ENCODE data around the gene STPG4.
"Not testable (repeated sequence)": the region's sequence is repeated elsewhere in the genome, so short reads cannot be mapped to it uniquely, and the experiment has no call there.

The STPG4 gene, protein sequence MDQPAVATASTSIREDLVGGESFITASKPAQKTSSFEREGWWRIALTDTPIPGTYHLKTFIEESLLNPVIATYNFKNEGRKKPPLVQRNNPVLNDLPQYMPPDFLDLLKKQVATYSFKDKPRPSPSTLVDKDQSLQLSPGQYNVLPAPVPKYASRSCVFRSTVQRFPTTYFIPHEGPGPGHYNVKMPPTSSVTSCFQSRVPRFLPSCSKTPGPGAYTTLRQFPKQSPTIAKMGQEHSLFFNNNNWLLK

GRCh38 chr2:47155091-47155876, at the start of gene STPG4:
STPG4 (minus strand) TSS chr2:47155308; CDS start chr2:47155251, 57 bp downstream.
- no peak for FAIRE-seq
- DNase-seq (ENCODE audit: low spot score): no peak

GRCh38 chr2:47204691-47205090, 49.6 kb upstream of the STPG4 start:
- DNase-seq (ENCODE audit: low spot score) (no peak), FAIRE-seq (no peak)

DNA sequence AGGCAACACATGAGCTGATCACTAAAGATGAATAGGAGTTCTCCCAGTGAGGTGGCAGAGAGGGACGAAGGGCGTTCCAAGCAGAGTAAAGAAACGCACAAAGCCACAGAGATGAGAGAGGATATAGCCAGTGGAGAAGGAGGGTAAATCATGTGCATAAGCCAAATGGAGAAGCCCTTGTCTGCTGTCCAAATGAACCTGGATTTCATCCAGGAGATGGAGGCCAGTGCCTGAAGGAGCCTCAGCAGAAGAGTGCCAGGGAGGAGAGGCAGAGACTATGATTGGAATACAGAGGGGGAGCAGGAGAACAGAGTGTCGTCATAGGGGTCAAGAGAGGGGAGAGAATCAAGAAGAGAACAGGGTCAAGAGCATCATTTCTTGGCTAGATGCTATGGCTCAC, 48.9 kb upstream of the STPG4 start:
- DNase-seq (ENCODE audit: low spot score): no peak
- FAIRE-seq: no peak

GRCh38 chr2:47201224-47201623, 46.1 kb upstream of the STPG4 start:
- DNase-seq (ENCODE audit: low spot score) (no peak), FAIRE-seq (no peak)

GRCh38 chr2:47198985-47199451, 43.9 kb upstream of the STPG4 start:
- DNase-seq (ENCODE audit: low spot score) (peak; percentile 91), FAIRE-seq (peak; percentile 87)

GRCh38 chr2:47196499-47196898, 41.4 kb upstream of the STPG4 start:
- FAIRE-seq (no peak), DNase-seq (ENCODE audit: low spot score) (no peak)

DNA sequence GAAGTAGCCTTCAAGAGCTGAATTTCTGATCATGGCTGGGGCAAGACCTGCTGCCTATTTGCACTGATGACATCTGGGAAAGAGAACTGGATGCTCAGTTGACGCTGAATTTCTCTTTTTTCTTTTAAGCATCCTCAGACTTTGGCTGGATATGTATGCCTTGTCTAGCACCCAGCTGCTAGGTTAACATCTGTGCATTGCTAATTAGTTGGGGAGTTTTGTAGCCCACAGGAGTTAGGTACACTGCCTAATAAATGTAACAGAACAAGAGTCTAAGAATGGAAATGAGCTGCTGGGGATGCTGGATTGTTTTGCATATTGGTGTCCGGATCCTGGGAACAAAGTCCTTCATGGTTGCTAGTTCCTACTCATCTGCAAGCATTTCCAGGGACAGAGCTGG, 40.9 kb upstream of the STPG4 start:
- no peak for DNase-seq (ENCODE audit: low spot score)
- no peak for FAIRE-seq

- FAIRE-seq: no peak
- DNase-seq (ENCODE audit: low spot score): peak; percentile 57
Observed at GRCh38 chr2:47195148-47195547, 40.0 kb upstream of the STPG4 start.

GRCh38 chr2:47194410-47194809, 39.3 kb upstream of the STPG4 start:
- no peak for FAIRE-seq
- DNase-seq (ENCODE audit: low spot score): no peak

GRCh38 chr2:47193607-47194006, 38.5 kb upstream of the STPG4 start:
- no peak for DNase-seq (ENCODE audit: low spot score)
- no peak for FAIRE-seq

DNA sequence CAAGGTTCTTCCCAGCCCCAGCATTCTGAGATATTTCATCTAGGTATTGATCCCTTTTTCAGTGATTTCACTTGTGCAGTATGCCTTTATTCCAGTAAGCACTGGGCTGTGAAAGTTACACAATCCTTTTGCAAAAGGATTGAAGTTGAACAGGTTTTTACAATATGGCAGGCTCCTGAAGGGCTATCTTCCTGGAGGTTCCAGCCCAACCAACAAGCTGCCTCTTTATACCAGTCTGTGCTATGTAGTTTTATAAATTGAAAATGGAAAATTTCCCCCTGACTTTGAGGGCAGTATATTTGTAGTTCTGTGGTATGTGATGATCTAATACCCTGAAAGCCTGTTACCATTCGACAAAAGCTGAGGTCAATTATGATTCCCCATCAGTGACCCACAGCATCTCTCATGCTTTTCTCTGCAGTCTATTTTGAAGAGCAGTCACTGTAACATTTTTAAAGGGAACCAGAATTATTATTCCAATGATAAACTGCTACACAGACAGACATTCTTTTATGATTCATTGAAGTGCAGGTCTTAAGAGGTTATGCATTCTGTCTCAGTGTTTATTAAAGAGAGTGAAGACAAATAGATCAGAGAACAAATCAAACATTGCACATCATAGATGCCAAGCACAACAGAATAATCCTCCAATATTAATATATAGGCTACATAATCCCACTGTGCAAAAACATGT, 35.2 kb upstream of the STPG4 start:
- DNase-seq (ENCODE audit: low spot score) (no peak), FAIRE-seq (no peak)

DNA sequence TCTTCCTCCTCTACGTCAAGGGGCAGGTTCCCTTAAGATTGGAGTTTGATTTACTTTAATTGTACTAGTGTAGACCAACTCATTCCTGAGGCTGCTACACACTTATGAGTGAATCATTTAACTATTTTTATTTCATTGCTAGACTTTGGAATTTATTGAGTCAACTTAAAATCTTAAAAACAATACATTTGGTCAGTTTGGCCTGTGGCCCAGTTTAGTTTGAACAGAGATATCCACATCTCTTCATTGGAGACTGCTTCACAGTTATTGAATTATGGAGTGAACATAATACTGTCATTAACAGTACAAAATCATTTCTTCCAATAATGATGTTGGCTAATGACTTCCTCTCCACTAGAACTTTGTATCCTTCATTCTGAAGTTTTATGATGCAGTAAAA, 34.5 kb upstream of the STPG4 start:
- FAIRE-seq: no peak

DNA sequence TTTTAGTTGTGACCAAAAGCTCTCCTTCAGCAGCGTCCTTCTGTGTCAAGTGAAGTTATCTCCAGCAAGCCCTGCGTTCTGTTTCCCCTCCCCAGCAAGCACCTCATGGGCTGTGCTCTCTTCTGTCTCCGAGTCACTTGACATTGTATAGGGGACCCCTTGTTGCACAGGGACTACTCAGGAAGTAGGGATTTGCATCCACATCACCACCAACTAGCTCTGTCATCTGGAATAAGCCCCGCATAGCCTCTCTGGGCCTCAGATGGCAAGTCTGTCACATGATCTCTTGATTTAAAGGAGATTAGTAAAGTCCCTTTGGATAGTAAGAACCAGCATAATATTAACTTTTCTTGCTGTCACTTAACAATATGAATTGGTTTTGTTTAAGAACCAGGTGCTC, 32.0 kb upstream of the STPG4 start:
- DNase-seq (ENCODE audit: low spot score) (no peak), FAIRE-seq (no peak)

More for the DNA sequence above, 34.5 kb upstream of the STPG4 start:
- peak; percentile 66 for DNase-seq (ENCODE audit: low spot score)

GRCh38 chr2:47186351-47186750, 31.2 kb upstream of the STPG4 start:
- DNase-seq (ENCODE audit: low spot score) (no peak), FAIRE-seq (no peak)

DNA sequence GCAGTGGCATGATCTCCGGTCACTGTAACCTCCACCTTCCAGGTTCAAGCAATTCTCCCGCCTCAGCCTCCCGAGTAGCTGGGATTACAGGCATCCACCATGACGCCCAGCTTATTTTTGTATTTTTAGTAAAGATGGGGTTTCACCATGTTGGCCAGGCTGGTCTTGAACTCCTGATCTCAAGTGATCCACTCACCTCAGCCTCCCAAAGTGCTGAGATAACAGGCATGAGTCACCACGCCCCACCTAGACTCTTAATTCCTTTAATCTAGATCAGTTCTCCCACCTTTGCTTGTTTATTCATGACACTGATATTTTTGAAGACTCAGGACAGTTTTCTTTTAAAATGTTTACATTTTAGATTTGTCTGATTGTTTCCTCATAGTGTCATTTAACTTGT, 30.0 kb upstream of the STPG4 start:
- DNase-seq (ENCODE audit: low spot score); FAIRE-seq: not testable (repeated sequence)

DNA sequence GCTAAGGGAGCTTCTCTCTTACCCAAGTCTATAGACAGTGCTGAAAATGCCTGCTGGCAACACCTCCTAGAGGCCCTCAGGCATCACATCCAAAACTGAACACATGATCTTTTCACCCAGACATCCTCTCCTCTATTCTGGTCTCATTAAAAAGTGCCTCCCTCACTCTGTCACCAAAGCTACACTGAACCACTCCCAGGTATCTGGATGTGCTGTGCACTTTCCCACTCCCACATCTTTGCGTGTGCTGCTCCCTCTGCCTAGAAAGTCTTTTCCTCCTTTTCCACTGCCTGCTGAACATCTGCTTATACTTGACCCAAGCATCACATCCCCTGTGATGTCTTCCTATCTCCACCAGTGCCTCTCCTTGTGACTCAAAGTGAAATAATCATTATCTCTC, 26.1 kb upstream of the STPG4 start:
- DNase-seq (ENCODE audit: low spot score): no peak
- FAIRE-seq: no peak

GRCh38 chr2:47180531-47180930, 25.4 kb upstream of the STPG4 start:
- DNase-seq (ENCODE audit: low spot score): no peak
- FAIRE-seq: no peak

- no peak for DNase-seq (ENCODE audit: low spot score)
- FAIRE-seq: no peak
Observed at GRCh38 chr2:47179388-47179787, 24.3 kb upstream of the STPG4 start.

GRCh38 chr2:47178341-47178740, 23.2 kb upstream of the STPG4 start:
- FAIRE-seq: no peak

DNA sequence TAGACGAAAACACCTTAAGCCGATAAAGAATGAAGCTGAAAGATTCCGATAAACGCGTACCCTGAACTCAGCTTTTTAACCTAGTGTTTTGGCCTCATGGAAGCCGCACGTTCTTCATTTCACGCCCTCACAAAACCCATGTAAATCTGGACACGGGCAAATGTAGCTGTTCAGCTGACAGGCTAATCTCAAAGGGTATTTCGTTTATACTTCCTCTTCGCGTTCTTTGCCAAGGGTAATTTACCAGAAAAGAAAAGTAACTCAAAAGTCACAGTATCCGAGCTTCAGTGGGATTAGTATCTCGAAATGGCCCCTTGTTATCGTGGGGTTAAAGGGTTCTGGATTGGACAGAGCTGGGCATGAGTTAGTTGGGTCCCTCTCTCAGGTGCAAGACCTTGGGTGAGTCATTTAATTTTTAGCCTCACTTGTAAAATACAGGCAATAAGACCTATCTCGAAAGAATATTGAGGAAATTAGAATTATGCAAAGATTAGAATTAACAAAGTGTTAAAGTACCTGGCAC, 22.0 kb upstream of the STPG4 start:
- DNase-seq (ENCODE audit: low spot score) (no peak), FAIRE-seq (no peak)

More at GRCh38 chr2:47178341-47178740, 23.2 kb upstream of the STPG4 start:
- no peak for DNase-seq (ENCODE audit: low spot score)

GRCh38 chr2:47174733-47175361, 19.7 kb upstream of the STPG4 start:
- FAIRE-seq (no peak), DNase-seq (ENCODE audit: low spot score) (peak; percentile 65)

Measured in urothelium cell line (cell line).